Stimulated activated CD8-positive, alpha-beta memory T cell treated with anti-CD3 and anti-CD28 coated beads, Interleukin-15, amount 100 ng/mL, for 48 hours (primary cell): Measurements from ENCODE around the gene BAHCC1.

Source experiments
- DNase-seq, 2 donors: peaks; one replicate each; pipeline ENCODE4 v3.0.0-alpha.2; 2020; ENCODE audit warnings: low read depth in 2 of 2

Gene BAHCC1

DNA sequence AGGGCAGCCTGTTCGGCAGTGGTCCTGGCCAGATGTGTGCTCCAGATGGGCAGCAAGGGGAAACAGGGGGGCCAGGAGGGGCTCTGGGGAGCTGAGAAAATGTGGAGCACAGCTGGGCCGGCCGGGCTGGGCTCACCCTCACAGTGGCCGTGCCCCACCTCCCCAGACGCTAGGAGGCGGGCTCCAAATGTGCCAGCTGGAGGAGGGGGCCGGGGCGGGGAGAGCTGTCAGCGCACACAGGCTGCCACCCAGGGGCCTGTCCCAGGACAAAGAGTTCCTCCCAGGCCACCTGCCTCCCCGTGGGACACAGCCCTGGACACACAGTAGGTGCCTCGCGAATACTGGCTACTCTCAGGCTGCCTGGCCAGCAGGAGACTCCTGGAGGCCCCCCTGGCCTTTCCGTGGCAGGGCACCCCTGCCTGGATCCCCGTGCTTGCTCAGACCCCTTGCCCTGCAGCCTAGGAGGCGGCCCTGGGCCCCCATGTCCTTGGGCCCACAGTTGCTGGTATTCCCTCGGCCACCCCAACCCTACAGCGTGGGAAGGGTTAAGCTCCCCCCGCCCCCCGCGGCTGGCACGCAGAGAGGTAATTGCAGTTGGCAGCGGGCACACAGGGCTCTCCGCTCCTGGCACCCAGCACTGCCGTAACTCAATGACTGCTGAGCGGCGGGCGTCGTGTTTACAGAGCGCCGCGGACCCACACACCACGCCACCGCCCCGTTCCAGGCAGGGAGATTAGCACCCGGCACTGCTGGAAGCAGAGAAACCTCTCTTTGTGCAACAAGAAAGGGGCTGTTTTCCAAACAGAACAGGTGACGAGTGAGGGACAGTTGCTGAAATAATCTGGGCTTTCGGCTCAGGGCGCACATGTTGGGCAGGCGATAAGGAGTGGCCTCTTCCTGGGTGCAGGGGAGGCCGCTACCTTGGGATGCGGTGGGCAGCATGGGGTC lies 32.2 kb downstream of the BAHCC1 start:
- no peak for DNase-seq

DNA sequence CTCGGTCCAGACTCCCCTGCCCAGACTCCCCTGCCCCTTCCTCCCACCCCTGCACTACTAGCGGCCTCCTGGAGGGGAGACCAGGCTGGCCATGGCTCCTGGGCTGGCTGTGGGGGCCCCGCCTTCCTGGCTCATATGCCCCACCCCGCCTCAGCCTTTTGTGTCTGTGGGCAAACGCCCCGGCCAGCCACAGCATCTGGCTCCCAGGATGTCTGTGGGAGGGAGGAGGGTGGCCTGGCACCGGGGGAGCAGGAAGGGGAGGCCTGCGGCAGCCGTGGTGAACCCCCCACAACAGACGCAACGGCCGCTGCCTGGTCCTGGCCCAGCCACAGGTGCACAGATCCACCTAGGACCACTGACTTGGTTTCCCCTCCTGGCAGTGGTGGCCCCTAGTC lies 32.9 kb downstream of the BAHCC1 start:
- no peak for DNase-seq

DNA sequence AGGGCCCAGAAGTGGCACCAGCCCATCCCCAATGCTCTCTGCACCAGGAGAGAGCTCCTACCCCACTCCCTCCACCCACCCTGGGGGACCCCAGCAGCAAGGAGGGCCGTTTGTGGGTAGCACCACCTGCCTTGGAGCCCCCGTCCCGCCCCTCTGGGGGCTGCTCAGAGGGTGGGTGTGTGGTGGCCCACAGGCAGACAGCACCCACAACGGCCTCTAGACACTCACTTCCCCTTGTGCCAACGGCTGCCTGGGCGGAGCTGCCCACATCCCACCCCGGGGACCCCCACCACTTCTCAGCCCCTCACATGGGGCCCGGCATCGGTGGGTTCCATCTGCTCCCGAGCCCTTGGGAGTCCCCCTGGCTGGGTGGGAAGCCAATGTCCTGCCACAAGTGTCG lies 33.3 kb downstream of the BAHCC1 start:
- no peak for DNase-seq

DNA sequence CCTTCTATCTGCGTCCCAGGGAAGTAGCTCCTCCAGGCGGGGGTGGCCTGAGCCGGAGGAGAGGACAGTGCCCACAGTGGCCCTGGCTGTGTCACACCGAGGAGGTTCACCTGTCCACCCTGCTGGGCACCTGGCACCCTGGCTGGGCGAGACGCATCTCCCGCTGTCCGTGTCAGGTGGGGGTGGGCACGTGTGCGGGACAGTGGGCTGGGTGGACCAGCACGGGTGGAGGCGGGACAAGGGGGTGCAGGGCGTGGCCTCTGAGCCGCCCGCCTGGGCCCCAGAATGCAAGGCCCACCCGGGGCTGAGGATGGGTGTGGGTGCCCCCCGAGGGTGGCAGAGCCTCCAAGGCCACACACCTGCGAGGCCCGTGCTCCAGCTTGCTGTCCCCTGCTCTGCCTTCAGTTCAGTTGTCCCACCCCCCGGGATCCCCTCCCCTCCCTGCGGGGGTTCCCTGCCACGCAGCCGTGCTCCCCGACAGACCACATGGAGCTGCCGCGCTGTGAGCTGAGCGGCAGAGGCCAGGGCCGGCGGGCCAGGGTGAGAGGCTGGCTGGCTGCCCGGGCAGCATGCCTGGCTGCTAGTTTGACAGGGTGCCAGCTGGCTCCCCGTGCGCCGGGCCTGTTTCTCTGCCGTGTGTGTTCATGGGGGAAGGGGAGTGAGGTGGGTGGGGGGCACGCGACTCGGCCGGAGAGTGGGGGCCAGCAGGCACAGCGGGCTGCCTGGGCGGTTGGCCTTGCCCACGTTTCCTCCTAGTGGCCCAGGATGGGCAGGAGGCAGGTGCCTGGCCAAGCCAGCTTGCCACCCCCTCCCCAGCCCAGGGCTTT lies 33.9 kb downstream of the BAHCC1 start:
- no peak for DNase-seq

DNA sequence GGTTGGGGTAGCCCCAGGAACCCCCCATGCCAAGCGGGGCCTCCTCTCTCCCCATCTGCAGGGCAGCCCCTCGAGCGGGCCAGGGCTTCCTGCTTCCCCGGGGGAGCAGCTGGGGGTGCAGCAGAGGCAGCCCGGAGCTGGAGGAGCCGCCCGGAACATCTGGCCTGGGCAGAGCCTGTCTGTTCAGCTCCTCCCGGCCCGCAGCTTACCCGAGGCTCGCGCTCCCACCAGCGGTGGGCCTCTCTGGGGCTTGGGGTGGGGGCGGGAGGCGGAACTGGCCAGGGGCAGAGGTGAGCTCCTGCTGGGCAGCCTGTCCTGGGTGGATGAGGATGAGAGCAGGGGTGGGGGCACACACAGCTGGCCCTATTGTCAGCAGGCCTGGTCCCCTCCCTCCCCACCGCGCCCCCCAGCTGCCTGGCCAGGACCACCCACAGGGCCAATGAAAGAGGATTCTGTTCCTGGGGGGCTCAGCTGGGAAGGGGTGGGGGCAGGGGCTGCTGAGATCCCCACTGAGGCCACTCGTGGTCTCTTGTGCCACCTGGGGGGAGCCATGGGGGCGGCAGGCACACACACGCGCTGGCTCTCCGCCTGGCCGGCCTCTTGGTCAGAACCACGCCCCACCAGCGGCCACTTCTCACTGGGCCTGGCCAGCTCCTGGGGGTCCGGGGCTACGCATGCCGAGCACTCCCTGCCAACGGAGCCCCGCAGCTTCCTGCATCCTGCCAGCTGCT lies 34.7 kb downstream of the BAHCC1 start:
- DNase-seq = no peak

DNA sequence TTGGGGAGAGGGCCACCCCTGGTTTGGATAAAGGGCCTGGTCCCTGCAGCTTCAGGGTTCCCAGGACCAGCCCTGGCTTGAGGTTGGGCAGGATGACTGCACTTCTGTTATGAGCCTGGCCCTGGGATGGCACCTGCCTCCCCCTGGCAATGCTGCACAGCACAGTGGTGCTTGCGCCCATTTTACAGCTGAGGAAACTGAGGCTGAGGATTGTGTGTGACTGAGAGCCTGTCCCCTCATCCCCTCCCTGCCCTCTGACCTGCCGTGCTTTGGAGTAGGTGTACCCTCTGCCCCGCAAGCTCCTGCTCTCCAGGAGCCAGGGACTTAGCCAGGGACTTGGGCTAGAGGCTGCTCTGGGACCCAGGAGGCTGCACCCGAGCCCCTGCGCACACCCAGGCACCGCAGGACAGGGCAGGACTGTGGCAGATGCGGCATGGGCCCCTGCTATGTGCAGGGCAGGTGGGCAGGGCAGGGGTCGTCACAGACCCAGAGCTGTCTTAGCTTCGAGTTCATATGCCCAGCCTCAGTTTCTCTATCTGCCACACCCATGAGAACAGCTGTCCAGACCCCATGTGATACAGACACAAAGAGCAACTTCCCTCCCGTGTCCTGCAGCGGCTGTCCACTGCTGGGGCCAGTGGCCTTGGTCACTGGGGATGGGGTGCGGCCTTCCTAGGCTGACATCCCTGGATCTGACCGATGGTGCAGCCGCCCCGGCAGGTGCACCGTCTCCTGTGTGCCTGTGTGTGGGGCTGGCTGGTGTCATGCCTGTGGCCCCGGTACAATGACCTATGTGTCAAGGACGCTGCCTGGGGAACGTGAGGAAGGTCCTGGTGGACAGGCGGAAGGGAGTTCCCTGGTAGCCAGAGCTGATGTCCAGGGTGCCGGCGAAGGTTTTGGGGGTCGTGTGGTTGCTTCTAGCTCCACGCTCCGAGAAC lies 36.6 kb downstream of the BAHCC1 start:
- DNase-seq = no peak

DNA sequence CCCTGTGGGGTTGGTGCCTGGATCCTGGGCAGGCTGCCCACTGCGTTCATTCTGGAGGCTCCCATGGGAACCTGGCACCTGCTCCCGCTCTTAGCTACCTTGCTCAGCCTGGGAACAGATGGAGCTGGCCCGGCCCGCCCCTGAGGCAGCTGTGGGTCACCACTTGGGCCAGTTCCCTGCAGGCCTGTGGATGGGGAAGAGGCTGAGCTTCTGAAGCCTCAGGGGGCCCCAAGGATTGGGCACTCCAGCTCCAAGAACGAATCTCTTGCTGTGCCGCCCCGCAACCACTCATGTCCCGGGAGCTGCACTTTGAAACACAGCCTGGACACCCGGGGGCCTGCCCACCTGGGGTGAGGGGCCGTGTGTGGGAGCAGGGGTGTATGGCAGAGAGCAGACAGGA lies 37.7 kb downstream of the BAHCC1 start:
- DNase-seq = no peak

DNA sequence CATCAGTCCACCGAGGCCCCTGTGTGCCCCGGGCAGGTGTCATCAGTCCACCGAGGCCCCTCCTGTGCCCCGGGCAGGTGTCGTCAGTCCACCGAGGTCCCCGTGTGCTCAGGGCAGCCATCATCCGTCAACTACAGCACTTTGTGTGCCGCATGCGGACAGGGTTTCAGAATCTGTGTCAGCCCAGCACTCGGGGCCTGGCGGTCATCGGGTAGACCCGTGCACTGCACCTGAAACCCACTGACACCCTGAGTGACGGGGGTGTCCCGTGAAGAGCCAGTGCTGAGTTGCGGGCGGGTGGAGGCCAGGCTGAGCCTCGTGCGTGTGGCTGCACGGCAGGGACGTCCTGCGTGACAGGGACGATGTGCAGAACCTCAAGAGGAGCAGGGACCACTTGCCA lies 38.4 kb downstream of the BAHCC1 start:
- DNase-seq = no peak

DNA sequence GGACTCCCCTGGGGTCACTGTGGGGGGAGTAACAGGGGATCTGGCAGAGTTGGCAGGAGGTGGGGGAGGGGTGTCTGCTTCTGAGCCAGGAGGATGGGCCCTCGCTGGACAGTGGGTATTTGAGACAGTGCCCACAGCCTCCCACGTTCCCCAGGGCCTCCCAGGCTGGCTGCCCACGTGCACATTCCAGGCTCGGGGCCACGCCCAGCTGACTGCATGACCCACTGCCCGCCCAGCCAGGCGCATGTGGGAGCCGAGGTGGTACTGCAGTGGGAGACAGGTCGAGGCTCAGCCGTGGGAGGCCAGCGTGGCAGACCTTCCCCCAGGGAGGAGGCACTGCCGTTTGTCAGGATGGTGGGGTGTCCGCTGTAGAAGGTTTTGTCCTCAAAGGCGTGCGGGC lies 38.8 kb downstream of the BAHCC1 start:
- DNase-seq = no peak

DNA sequence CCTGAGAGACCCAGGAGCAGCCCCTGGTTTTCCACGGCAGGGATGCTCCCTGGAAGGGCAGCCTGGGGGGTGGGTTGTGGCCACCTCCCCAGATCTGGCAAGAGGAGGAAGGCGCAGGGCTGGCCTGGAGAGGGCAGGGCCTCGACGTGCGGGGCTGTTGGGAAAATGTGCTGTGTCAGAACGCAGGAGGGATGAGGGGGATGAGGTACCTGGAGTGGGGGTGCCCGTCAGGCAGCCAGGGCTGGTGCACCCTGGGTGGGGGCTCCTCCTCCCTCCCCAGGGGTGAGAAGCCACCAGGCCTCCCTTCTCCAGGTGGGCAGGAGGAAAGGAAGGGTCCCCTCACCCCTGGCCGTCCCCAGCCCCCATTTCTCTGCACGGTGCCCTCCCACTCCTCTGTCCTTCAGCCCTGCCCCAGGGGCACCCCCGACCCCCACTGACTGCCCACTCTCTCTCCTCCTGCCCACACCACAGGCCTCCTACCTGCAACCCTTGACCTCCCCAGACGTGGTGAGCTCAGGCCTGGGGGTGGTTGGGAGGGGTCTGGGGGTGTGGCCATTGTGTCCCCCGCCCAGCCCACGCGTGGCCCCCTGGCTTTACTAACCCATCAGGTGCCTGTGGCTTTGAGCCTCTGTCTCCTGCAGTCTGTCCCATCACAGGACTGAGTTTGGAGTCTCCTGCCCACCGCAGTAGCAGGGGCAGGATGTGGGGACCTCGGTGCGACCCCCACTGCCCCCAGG lies 39.6 kb downstream of the BAHCC1 start:
- no peak for DNase-seq

DNA sequence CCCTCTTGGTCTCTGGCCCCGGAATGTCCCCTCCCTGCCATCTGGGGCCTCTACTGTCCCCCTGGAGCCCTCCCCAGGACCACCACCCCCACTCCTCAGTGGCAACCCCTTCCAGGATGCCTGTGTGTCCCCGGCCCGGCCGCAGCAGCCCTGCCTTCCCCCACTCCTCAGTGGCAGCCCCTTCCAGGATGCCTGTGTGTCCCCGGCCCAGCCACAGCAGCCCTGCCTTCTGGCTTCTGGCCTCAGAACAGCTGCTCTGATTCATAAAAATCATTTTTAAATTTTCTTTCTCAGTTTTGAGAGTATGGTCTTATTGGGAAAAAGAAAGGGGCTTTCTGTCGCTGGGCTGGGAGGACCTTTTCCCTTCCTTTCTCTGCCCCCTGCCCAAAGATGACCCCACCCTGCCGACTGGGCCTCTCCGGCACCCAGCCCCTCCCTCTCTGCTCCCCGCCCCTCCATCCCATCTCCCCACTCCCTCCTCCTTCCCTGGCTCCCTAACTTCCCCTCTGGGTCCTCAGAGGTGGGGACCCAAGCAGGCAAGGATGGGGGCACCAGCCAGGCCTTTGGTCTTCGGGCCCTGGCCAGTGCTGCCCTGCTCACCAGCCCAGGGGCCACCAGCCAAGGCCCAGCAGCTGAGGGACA lies 40.5 kb downstream of the BAHCC1 start:
- no peak for DNase-seq

DNA sequence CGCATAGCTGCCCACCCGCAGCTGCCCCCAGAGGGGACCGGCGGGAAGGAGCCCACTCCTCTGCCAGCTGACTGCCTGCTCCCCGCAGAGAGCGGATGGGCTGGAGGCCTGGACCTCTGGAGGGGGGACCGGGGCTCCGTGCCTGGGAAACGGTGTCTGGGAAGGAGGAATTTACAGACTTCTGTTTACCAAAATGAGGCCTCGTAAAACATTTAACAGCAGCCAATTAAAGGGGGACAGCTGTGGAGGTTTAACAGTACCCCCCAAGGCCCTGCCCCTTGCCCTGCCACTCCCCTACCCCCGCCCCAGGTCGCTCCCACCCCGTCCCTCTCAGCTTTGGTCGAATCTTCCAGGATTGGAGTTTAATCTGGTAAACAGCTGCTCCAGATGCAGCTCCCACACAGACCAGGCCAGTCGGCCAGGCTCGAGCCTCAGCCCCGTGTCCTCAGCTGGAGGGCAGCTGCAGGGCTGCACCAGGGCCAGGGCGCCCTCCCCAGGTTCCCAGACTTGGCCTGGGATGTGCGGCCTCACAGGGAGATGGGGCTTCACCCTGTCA lies 41.1 kb downstream of the BAHCC1 start:
- no peak for DNase-seq

DNA sequence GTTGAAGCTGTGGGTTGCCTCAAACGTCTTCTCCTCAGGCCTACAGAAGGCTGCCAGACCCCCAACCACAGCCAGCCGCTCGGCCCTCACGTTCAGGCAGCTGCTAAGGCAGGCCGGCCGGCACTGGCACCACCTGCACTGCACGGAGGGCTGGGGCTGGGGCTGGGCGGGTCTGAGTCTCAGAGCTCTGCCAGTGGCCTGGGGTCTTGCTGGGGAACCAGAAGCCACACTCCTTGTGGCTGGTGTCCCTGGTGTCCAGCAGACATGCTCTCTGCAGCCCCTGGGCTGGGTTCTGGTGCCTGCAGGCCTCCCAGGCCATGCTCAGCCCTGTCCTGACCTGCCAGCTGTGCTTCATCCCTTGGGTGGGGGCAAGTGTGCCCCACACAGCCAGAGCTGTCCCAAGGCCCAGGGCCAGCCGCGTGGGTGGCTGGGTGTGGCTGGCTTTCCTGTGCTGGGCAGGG lies 42.0 kb downstream of the BAHCC1 start:
- DNase-seq = no peak

DNA sequence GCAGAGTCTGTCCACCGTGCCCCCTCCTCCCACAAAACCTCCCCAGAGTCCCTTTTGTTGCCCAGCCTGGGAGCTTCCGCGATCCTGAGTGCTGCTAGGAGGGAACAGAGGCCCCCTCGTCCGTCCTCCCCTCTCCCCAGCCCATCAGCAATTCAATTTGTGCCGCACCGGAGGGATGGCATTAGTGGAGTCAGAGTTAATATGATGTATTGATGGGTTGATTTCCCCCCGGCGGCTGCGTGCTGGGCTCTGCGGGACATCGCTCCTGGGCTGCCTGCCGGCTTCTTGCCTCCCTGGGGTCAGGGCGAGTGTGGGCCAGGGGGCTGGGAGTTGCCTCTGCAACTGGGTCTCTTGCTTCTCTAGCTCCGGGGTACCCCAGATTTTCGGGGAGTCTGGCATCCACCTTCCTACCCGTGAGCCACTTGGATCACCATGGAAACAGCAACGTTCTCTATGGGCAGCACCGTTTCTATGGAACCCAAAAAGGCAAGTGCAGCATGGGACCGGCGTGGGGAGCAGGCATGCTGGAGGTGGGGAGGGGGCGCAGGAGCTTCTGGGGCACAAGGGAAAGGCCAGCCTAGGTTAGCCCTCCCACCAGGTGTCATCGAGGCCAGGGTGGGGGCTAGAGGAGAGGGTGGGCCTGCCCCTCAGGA lies 42.9 kb downstream of the BAHCC1 start:
- no peak for DNase-seq

DNA sequence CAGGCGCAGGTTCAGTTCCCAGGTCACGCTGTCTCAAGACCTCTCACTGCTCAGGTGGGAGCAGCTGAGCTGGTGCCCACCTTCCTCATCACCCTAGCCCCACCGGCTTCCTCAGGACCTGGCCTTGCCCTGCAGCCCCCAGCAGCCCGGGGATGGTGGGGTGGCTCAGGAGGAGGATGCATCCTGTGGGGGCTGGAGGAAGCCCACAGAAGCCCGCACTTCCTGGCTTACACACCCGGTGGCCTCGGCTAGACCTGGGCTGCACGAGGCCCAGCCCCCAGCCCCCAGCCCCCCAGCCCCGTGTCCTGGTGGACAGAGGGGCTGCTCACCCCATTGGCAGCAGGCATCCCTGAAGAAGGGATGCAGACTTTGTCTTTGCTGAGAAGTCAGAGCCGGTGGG lies 43.4 kb downstream of the BAHCC1 start:
- no peak for DNase-seq

DNA sequence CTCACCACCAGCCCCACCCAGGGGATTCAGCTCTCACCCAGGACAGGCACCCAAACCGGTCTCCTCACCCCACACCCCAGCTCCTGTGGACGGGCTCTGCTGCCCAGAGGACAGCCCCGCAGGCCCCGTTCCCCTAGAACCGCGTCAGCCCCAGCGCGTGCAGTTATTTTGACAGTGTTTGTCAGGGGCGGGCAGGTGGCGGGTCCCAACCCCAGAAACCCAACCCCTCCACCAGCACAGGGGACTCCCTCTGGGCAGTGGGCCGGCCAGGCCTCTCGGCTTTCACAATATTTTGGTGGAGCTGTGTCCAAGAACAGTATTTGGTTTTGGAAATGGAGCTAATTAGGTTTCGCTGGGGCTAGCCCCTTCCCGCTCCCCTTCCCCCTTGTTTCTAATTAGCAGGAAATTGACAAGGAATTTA lies 44.8 kb downstream of the BAHCC1 start:
- no peak for DNase-seq

DNA sequence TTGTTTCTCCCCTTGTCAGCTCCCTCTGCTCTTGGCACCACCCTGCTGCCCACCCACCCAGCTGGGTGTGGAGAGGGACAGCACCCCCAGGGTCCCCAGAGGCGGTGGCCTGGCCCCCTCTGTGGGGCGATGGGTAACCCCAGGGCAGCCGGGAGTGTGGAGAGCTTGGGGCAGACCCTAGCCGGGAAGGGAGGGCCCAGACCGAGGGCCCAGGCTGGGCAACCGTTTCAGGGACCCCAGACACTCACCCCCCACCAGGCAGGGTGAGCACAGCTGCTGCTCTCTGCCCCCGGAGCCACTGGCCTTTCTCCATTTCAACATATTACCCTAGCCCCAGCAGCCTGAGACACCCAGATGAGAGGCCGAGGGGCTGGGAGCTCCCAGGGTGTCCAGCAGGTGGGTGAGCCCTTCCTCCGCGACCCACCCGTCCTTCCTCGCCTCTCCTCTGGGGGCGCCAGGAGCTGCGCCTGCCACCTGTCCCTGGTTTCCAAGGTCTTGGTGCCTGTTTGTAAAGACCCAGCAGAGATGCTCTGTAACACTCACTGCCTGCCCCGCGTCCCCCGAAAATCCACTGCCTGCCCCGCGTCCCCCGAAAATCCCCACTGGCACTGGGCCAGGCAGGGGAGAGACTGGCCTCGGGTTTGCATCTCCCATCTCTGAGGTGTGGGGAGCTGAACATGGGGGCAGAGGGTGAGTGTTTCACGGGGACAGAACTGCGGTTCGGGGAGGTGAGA lies 45.4 kb downstream of the BAHCC1 start:
- no peak for DNase-seq

DNA sequence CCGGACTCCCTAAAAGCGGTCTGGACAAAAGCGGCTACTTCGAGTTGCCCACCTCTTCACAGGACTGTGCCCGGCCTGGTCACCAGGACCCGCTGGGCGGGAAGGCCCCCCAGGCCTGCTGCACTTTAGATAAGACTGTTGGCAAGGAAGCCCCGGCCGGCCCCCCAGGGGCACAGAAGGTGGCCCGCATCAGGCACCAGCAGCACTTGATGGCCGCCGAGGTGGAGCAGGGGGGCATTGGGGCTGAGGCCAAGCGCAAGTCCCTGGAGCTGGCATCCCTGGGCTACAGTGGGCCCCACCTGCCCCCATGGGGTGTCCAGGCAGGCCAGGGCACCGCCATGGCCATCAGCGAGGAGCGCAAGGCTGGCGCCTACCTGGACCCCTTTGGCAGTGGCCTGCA lies 47.5 kb downstream of the BAHCC1 start:
- no peak for DNase-seq
